H1 (cell line): ENCODE results near the gene RNU4-1. TPM values are rescaled to one million over a fixed set of nuclear protein-coding genes. Genes with fewer than 3 reads are reported as not detected.
A peak's percentile ranks its signal among the peaks of the same experiment; 100 is the strongest.

Experiments used
- CTCF ChIA-PET: fragments of 300-600 bp; sonication (Branson Sonifier 250); formaldehyde crosslinking; loops from one replicate; lab custom pipeline; 2021; ENCODE audit not compliant: partially characterized antibody; lab: Charles Lee
- POLR2A ChIA-PET: fragments of 300-600 bp; sonication (Branson Sonifier 250); formaldehyde crosslinking; loops from one replicate; lab custom pipeline; 2021; ENCODE audit warnings: inconsistent platforms; ENCODE audit not compliant: partially characterized antibody; lab: Charles Lee
- DNase-seq, 2 experiments: peaks; one replicate each; pipeline versions ENCODE4 v3.0.0 to v3.0.0-alpha.2; 2010 to 2022; ENCODE audit warnings: low spot score in 2 of 2, low read depth in 1 of 2, mixed read lengths in 1 of 2
- FAIRE-seq: peaks from 2 replicates; lab custom pipeline; 2011; peaks lifted over from hg19 to GRCh38; lab: Jason Lieb, UNC
- H2AFZ ChIP-seq: 2 replicates; pipeline ENCODE4 v1.8.1; 2012; ENCODE audit warnings: low read length, inconsistent platforms
- H2AK5ac ChIP-seq: 2 replicates; pipeline ENCODE4 v1.6.1; 2013; ENCODE audit warnings: low read depth, low read length
- H2BK120ac ChIP-seq: replicated peaks from 2 replicates; pipeline ENCODE3; 2013; ENCODE audit warnings: low read depth, low read length, inconsistent platforms
- H2BK12ac ChIP-seq: 2 replicates; pipeline ENCODE4 v1.6.1; 2013; ENCODE audit warnings: low read depth, low read length
- H2BK15ac ChIP-seq: 2 replicates; pipeline ENCODE4 v1.6.1; 2013; ENCODE audit warnings: low read length
- H2BK20ac ChIP-seq: 2 replicates; pipeline ENCODE4 v1.6.1; 2013; ENCODE audit warnings: low read length
- H2BK5ac ChIP-seq: 2 replicates; pipeline ENCODE4 v1.6.1; 2013; ENCODE audit warnings: low read depth, low read length
- H3K14ac ChIP-seq: 2 replicates; pipeline ENCODE4 v1.6.1; 2013; ENCODE audit warnings: inconsistent platforms; ENCODE audit not compliant: insufficient read length
- H3K18ac ChIP-seq: 2 replicates; pipeline ENCODE4 v1.6.1; 2013; ENCODE audit warnings: low read length; ENCODE audit errors: extremely low read depth
- H3K23ac ChIP-seq: 2 replicates; pipeline ENCODE4 v1.6.1; 2013; ENCODE audit warnings: inconsistent platforms; ENCODE audit not compliant: insufficient read length
- H3K23me2 ChIP-seq: 2 replicates; pipeline ENCODE4 v1.6.1; 2013; ENCODE audit warnings: low read depth, low read length
- H3K27ac ChIP-seq: 2 replicates; pipeline ENCODE4 v1.6.1; 2011; ENCODE audit warnings: low read depth, low read length, inconsistent platforms
- H3K27me3 ChIP-seq, 4 experiments: replicated peaks in 1 of 4; 1 replicate in 1 of 4; 2 replicates in 3 of 4; pipeline versions ENCODE4 v1.6.1 to v1.8.1; 2011 to 2013; ENCODE audit warnings: low read length in 3 of 4, mild to moderate bottlenecking in 3 of 4, inconsistent platforms in 2 of 4, mixed read lengths in 2 of 4, moderate library complexity in 1 of 4; ENCODE audit not compliant: control insufficient read depth in 3 of 4, insufficient read depth in 3 of 4; ENCODE audit errors: extremely low read depth in 1 of 4
- H3K36me3 ChIP-seq, 4 experiments: 2 replicates each; pipeline versions ENCODE4 v1.6.1 to v1.8.1; 2011 to 2013; ENCODE audit warnings: mild to moderate bottlenecking in 4 of 4, low read length in 3 of 4, moderate library complexity in 2 of 4, control low read depth in 1 of 4, inconsistent platforms in 1 of 4; ENCODE audit not compliant: insufficient read depth in 4 of 4, control insufficient read depth in 2 of 4
- H3K4ac ChIP-seq: replicated peaks from 2 replicates; pipeline ENCODE3; 2013; ENCODE audit warnings: low read length, low read depth, mixed read lengths, inconsistent platforms; ENCODE audit not compliant: insufficient read length
- H3K4me1 ChIP-seq, 4 experiments: replicated peaks in 1 of 4; 1 replicate in 1 of 4; 2 replicates in 3 of 4; pipeline versions ENCODE4 v1.6.1 to v1.8.1; 2011 to 2013; ENCODE audit warnings: low read length in 3 of 4, inconsistent platforms in 2 of 4, mixed read lengths in 1 of 4; ENCODE audit not compliant: insufficient read depth in 4 of 4, control insufficient read depth in 3 of 4
- H3K4me2 ChIP-seq, 2 experiments: 2 replicates each; pipeline versions ENCODE4 v1.6.1 to v1.8.1; 2011 to 2013; ENCODE audit warnings: low read depth in 2 of 2, low read length in 2 of 2, control low read depth in 1 of 2, inconsistent platforms in 1 of 2, mild to moderate bottlenecking in 1 of 2; ENCODE audit not compliant: insufficient read depth in 1 of 2
- H3K4me3 ChIP-seq, 4 experiments: fragments of 200-600, 300-600 bp in 1 of 4; sonication (generic), shearing (Covaris generic), sonication (Bioruptor Twin) in 1 of 4; 2 replicates each; pipeline versions ENCODE4 v1.5.1 to v1.8.1; 2011 to 2016; ENCODE audit warnings: low read length in 4 of 4, low read depth in 3 of 4, control low read depth in 2 of 4, inconsistent platforms in 2 of 4, mild to moderate bottlenecking in 2 of 4, mixed read lengths in 1 of 4, moderate library complexity in 1 of 4; ENCODE audit not compliant: insufficient read depth in 2 of 4; ENCODE audit errors: extremely low read depth in 1 of 4
- H3K56ac ChIP-seq: replicated peaks from 2 replicates; pipeline ENCODE3; 2013; ENCODE audit warnings: low read depth, mild to moderate bottlenecking, mixed read lengths, low read length, inconsistent platforms; ENCODE audit not compliant: insufficient read length
- H3K79me1 ChIP-seq: 2 replicates; pipeline ENCODE4 v1.6.1; 2013; ENCODE audit warnings: low read depth, low read length, control low read depth
- H3K79me2 ChIP-seq, 2 experiments: 2 replicates each; pipeline versions ENCODE4 v1.6.1 to v1.8.1; 2012 to 2013; ENCODE audit warnings: low read length in 2 of 2, mild to moderate bottlenecking in 2 of 2, inconsistent platforms in 1 of 2; ENCODE audit not compliant: insufficient read depth in 2 of 2, control insufficient read depth in 1 of 2
- H3K9ac ChIP-seq, 4 experiments: replicated peaks in 1 of 4; 1 replicate in 1 of 4; 2 replicates in 3 of 4; pipeline versions ENCODE4 v1.6.1 to v1.8.1; 2011 to 2013; ENCODE audit warnings: low read depth in 3 of 4, low read length in 3 of 4, control low read depth in 2 of 4, mild to moderate bottlenecking in 2 of 4, moderate library complexity in 2 of 4, inconsistent platforms in 1 of 4; ENCODE audit errors: extremely low read depth in 1 of 4
- H3K9me3 ChIP-seq, 2 experiments: 2 replicates each; pipeline versions ENCODE4 v1.6.1 to v1.8.1; 2012 to 2013; ENCODE audit warnings: mild to moderate bottlenecking in 2 of 2, moderate library complexity in 2 of 2, control low read depth in 1 of 2, inconsistent platforms in 1 of 2, low read depth in 1 of 2, low read length in 1 of 2, mixed read lengths in 1 of 2; ENCODE audit not compliant: insufficient read depth in 2 of 2
- H4K20me1 ChIP-seq, 2 experiments: replicated peaks in 1 of 2; 2 replicates each; pipeline versions ENCODE3 to v1.8.1; 2011 to 2013; ENCODE audit warnings: inconsistent platforms in 2 of 2, low read length in 2 of 2, mild to moderate bottlenecking in 1 of 2; ENCODE audit not compliant: insufficient read depth in 2 of 2, control insufficient read depth in 1 of 2
- H4K5ac ChIP-seq: 2 replicates; pipeline ENCODE4 v1.6.1; 2013; ENCODE audit warnings: low read length, low read depth, mixed read lengths, inconsistent platforms; ENCODE audit not compliant: insufficient read length
- H4K8ac ChIP-seq: 2 replicates; pipeline ENCODE4 v1.8.0; 2013; ENCODE audit warnings: mild to moderate bottlenecking, moderate library complexity, low read length, inconsistent platforms; ENCODE audit not compliant: insufficient read depth; ENCODE audit errors: extremely low read depth
- H4K91ac ChIP-seq: replicated peaks from 2 replicates; pipeline ENCODE3; 2013; ENCODE audit warnings: low read length, mixed read lengths, inconsistent platforms; ENCODE audit not compliant: insufficient read length
- BACH1 ChIP-seq: IDR thresholded peaks from 2 replicates; pipeline ENCODE4 v1.6.1; 2012; ENCODE audit warnings: low read length, improper control_type of control experiment
- KDM4A ChIP-seq: IDR thresholded peaks from one replicate; pipeline ENCODE4 v1.7.1; 2012; ENCODE audit warnings: low read depth, mild to moderate bottlenecking, moderate library complexity, low read length, inconsistent platforms; ENCODE audit not compliant: severe bottlenecking
- MAFK ChIP-seq: IDR thresholded peaks from 2 replicates; pipeline ENCODE4 v1.6.1; 2012; ENCODE audit warnings: low read depth, mild to moderate bottlenecking, improper control_type of control experiment, low read length
- POU5F1 ChIP-seq: IDR thresholded peaks from 2 replicates; pipeline ENCODE4 v1.6.1; 2011; ENCODE audit warnings: low read depth, mild to moderate bottlenecking, low read length, moderate library complexity
- RFX5 ChIP-seq: IDR thresholded peaks from 2 replicates; pipeline ENCODE4 v1.6.1; 2011; ENCODE audit warnings: low read depth, low read length, improper control_type of control experiment, borderline replicate concordance
- SP1 ChIP-seq: IDR thresholded peaks from 2 replicates; pipeline ENCODE4 v1.6.1; 2011; ENCODE audit warnings: low read depth, low read length
- SP4 ChIP-seq: IDR thresholded peaks from 2 replicates; pipeline ENCODE4 v1.6.1; 2012; ENCODE audit warnings: low read length, inconsistent platforms
- TEAD4 ChIP-seq: IDR thresholded peaks from 2 replicates; pipeline ENCODE4 v1.6.1; 2012; ENCODE audit warnings: low read depth, low read length, inconsistent platforms, mixed read lengths
- YY1 ChIP-seq: IDR thresholded peaks from 2 replicates; pipeline ENCODE4 v1.6.1; 2011; ENCODE audit warnings: low read depth, mild to moderate bottlenecking, low read length
- WGBS, 2 experiments: shearing (Covaris generic) in 1 of 2; methylation state at CpG; one replicate each; pipeline versions ENCODE4 v1.1.6 to v1.1.7; 2013 to 2015; ENCODE audit warnings: low lambda C conversion rate in 2 of 2, mixed read lengths in 2 of 2, inconsistent platforms in 1 of 2, low coverage in 1 of 2, missing lambda C conversion rate in 1 of 2; ENCODE audit not compliant: insufficient replicate concordance in 2 of 2, insufficient coverage in 1 of 2, insufficient read length in 1 of 2; ENCODE audit errors: extremely low coverage in 1 of 2, missing lambda C conversion rate in 1 of 2; 5-methylcytosine and 5-hydroxymethylcytosine counted together
- polyA plus RNA-seq, 7 experiments: library from polyadenylated mRNA; depleted of rRNA in 3 of 7; stranded (reverse) in 5 of 7; unstranded in 2 of 7; fragments of >200 nt in 5 of 7; fragments of 200-250 nt in 2 of 7; gene quantifications; 1 replicate in 5 of 7; 2 replicates in 1 of 7; 4 replicates in 1 of 7; pipeline versions ENCODE4 v1.2.1 to v1.2.3, GENCODE V29; 2011 to 2013; ENCODE audit warnings: missing spikeins in 2 of 7, mixed read lengths in 2 of 7
- total RNA-seq: library from RNA; stranded (reverse); fragmentation: NEBNext Ultra II Directional; extraction: Animal tissue kit (Norgen Biotek cat#: 25700); gene quantifications from 2 replicates; pipeline ENCODE4 v1.2.1, GENCODE V29; 2021

Gene RNU4-1
- total and polyA plus RNA-seq, 2 of the 8 experiments (the other 6 are each of a cell fraction or from before 2014, with no cell fraction given): under 0.01 to 1,424 TPM

- FAIRE-seq (no peak), DNase-seq (peak in 1 of 2 experiments; percentile 52)
- H3K9me3 ChIP-seq: peaks cover 7 to 8% of the 10 kb centered on the region in 2 experiments; a peak in 3 of 4 replicates
- H3K56ac ChIP-seq: no peak overlapping the region
- no peak overlapping the region for H3K23ac ChIP-seq
- H2AFZ ChIP-seq: no peak overlapping the region; the same call in 1 of the 2 replicates
- H3K23me2 ChIP-seq: no peaks in the 10 kb centered on the region; the same call in 1 of the 2 replicates
- H3K14ac ChIP-seq: no peak overlapping the region
- H4K8ac ChIP-seq: peak overlapping the region; percentile 45; the same call in 1 of the 2 replicates
- no peak overlapping the region for H2BK120ac ChIP-seq
- no peak overlapping the region for H4K5ac ChIP-seq
- ChIA-PET CTCF (interaction anchor here (0.9 to 8.9 kb wide), 5 partner anchors 8 to 82 kb away, joined by 3 to 91 read pairs (median 7); partner anchors contain the start of genes RNU4-2, RPLP0 and SIRT4), POLR2A (interaction anchor here (1.0 to 67.0 kb wide), 6 partner anchors 8 to 55 kb away, joined by 3 to 4270 read pairs (median 5); partner anchors contain the start of genes GCN1, PXN, RNU4-1 and RNU4-2)
- H3K79me1 ChIP-seq: no peaks in the 10 kb centered on the region
- H3K79me2 ChIP-seq: no peaks in the 10 kb centered on the region
- H3K18ac ChIP-seq: peak overlapping the region; percentile 78
- no peak overlapping the region for H3K4me2 ChIP-seq
- no peak overlapping the region for H2BK5ac ChIP-seq
- no peak overlapping the region for H2BK15ac ChIP-seq
- H2BK12ac ChIP-seq: 0 out of 2 replicates have a peak overlapping the region, but pooled peaks have one; percentile 50
- H3K27ac ChIP-seq: no peak overlapping the region
- H3K9ac ChIP-seq: no peak overlapping the region
- H2BK20ac ChIP-seq: no peak overlapping the region
- H3K27me3 ChIP-seq: no peaks in the 10 kb centered on the region
- no peaks in the 10 kb centered on the region for H4K20me1 ChIP-seq
- H4K91ac ChIP-seq: no peak overlapping the region
- no peak overlapping the region for H2AK5ac ChIP-seq
- no peak overlapping the region for H3K4ac ChIP-seq
- 86% methylated on average over 7 of the region's 7 CpGs; no CpG with 5 or more reads in 1 of the 2 experiments for WGBS, 2 experiments
- H3K4me3 ChIP-seq: no peak overlapping the region
- peaks cover 0 to 3% (median 1%) of the 10 kb centered on the region in 4 experiments; a peak in 2 of 7 replicates for H3K4me1 ChIP-seq
- H3K36me3 ChIP-seq: no peaks in the 10 kb centered on the region
- TF ChIP-seq POU5F1 (no peak), KDM4A (no peak), RFX5 (no peak), TEAD4 (peak; percentile 52; the same call in 1 of the 2 replicates), MAFK (no peak), YY1 (no peak), SP1 (peak; percentile 59), SP4 (no peak), BACH1 (no peak)
Measured at GRCh38 chr12:120283318-120283717, 9.7 kb downstream of the RNU4-1 start.
